OCI-LY3 (cell line): ENCODE results near the gene TRIM7.

Source experiments
- EZH2phosphoT487 ChIP-seq: fragments of 200-600 bp; shearing (Covaris generic); IDR thresholded peaks from 2 replicates; pipeline ENCODE4 v1.6.1; 2018; ENCODE audit warnings: antibody characterized with exemption, mixed run types, low read depth
- TF ChIP-seq, protein P1 (sequence below): fragments of 200-600, 300-600 bp; sonication (generic); IDR thresholded peaks from 2 replicates; pipeline ENCODE4 v1.5.1; 2014; ENCODE audit warnings: antibody characterized with exemption, low read length, low read depth

DNA sequence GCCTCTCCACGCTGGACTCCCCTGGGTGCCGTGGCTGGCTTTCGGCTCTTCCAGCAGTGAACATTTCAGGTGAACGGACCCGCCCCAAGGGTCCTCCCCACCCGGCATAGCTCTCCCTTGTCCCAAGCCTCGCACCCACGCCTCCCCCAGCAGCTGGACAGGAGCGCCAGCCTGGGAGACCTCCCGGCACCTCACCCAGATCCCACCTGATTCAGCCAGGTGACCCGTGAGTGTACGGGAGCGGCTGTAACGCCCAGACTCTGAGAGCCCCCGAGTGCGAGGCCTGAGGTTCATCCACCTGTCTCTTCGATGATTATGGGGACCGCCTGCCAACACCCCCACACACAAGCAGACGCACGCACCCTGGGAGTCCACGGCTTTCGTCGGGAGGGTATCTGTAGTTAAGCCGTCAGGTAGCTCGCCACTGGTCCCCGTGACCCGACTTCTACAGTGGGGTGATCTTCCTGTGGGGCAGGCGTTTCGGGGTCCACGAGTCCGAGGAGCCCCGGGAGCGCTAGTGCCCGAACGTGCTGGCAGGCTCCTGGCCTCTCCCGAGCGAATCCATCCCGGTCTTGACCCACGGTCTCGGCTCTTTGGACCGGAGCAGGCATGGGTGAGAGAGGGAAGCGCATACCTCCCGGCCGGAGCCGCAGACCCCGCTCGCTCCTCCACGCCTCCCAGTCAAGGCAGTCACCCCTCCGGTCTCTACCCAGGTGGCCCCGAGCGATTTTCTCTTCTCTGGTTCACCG lies 14.9 kb downstream of the TRIM7 start:
- TF ChIP-seq, protein P1, sequence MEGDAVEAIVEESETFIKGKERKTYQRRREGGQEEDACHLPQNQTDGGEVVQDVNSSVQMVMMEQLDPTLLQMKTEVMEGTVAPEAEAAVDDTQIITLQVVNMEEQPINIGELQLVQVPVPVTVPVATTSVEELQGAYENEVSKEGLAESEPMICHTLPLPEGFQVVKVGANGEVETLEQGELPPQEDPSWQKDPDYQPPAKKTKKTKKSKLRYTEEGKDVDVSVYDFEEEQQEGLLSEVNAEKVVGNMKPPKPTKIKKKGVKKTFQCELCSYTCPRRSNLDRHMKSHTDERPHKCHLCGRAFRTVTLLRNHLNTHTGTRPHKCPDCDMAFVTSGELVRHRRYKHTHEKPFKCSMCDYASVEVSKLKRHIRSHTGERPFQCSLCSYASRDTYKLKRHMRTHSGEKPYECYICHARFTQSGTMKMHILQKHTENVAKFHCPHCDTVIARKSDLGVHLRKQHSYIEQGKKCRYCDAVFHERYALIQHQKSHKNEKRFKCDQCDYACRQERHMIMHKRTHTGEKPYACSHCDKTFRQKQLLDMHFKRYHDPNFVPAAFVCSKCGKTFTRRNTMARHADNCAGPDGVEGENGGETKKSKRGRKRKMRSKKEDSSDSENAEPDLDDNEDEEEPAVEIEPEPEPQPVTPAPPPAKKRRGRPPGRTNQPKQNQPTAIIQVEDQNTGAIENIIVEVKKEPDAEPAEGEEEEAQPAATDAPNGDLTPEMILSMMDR, result no peak
- no peak for TF ChIP-seq EZH2phosphoT487
